CD8-positive, alpha-beta memory T cell (primary cell): ENCODE results near the gene HEXA. TPM values are rescaled to one million over a fixed set of nuclear protein-coding genes. Genes with fewer than 3 reads are reported as not detected.
"Not testable (repeated sequence)": the region's sequence is repeated elsewhere in the genome, so short reads cannot be mapped to it uniquely, and the experiment has no call there.

Experiments used
- CTCF ChIA-PET: fragments of 350-600 bp; sonication (Branson Sonifier 250); formaldehyde crosslinking; loops from one replicate; lab custom pipeline; 2021; ENCODE audit warnings: antibody characterized with exemption; lab: Charles Lee
- POLR2A ChIA-PET: fragments of 350-600 bp; sonication (Branson Sonifier 250); formaldehyde crosslinking; loops from one replicate; lab custom pipeline; 2021; ENCODE audit warnings: antibody characterized with exemption; lab: Charles Lee
- DNase-seq, 5 donors: peaks; one replicate each; pipeline versions ENCODE4 v3.0.0 to v3.0.0-alpha.2; 2020 to 2022; ENCODE audit warnings: mixed read lengths in 1 of 5
- H3K27ac ChIP-seq: one replicate; pipeline ENCODE4 v1.7.0; 2013; ENCODE audit warnings: low read depth, mild to moderate bottlenecking, low read length, moderate library complexity
- H3K27me3 ChIP-seq: 2 replicates; pipeline ENCODE4 v1.7.0; 2013; ENCODE audit warnings: low read length, mild to moderate bottlenecking; ENCODE audit not compliant: insufficient read depth, poor library complexity, severe bottlenecking
- H3K36me3 ChIP-seq: 2 replicates; pipeline ENCODE4 v1.7.0; 2013; ENCODE audit warnings: mild to moderate bottlenecking, low read length, moderate library complexity; ENCODE audit not compliant: insufficient read depth
- H3K4me1 ChIP-seq: 2 replicates; pipeline ENCODE4 v1.7.0; 2013; ENCODE audit warnings: mild to moderate bottlenecking, low read length, moderate library complexity; ENCODE audit not compliant: insufficient read depth
- H3K4me3 ChIP-seq: 2 replicates; pipeline ENCODE4 v1.7.0; 2013; ENCODE audit warnings: mild to moderate bottlenecking, low read length
- H3K9me3 ChIP-seq: 2 replicates; pipeline ENCODE4 v1.7.0; 2013; ENCODE audit warnings: mild to moderate bottlenecking, low read length
- H3K27ac Mint-ChIP-seq, 8 donors: one replicate each; pipeline ENCODE4 v1.8.0; 2020 to 2021; ENCODE audit warnings: mixed read lengths in 8 of 8, mild to moderate bottlenecking in 6 of 8, inconsistent platforms in 3 of 8, moderate library complexity in 3 of 8
- H3K27me3 Mint-ChIP-seq, 2 donors: one replicate each; pipeline ENCODE4 v1.8.0; 2020 to 2021; ENCODE audit warnings: mixed read lengths in 2 of 2, mild to moderate bottlenecking in 1 of 2, moderate library complexity in 1 of 2
- H3K36me3 Mint-ChIP-seq, 3 donors: one replicate each; pipeline ENCODE4 v1.8.0; 2020 to 2021; ENCODE audit warnings: mixed read lengths in 3 of 3, inconsistent platforms in 1 of 3, mild to moderate bottlenecking in 1 of 3
- H3K4me1 Mint-ChIP-seq, 3 donors: one replicate each; pipeline ENCODE4 v1.8.0; 2020 to 2021; ENCODE audit warnings: mixed read lengths in 3 of 3, inconsistent platforms in 1 of 3, mild to moderate bottlenecking in 1 of 3
- H3K4me3 Mint-ChIP-seq, 7 donors: one replicate each; pipeline ENCODE4 v1.8.0; 2020 to 2021; ENCODE audit warnings: mixed read lengths in 7 of 7, mild to moderate bottlenecking in 6 of 7, moderate library complexity in 4 of 7, inconsistent platforms in 2 of 7
- H3K9me3 Mint-ChIP-seq, 5 donors: one replicate each; pipeline ENCODE4 v1.8.0; 2020 to 2022; ENCODE audit warnings: mixed read lengths in 5 of 5, mild to moderate bottlenecking in 3 of 5, moderate library complexity in 2 of 5, inconsistent platforms in 1 of 5
- polyA plus RNA-seq: library from polyadenylated mRNA; unstranded; fragments of 300-500 nt; fragmentation: Illumina TruSeq; gene quantifications from one replicate; pipeline ENCODE4 v1.2.3, GENCODE V29; 2021
- total RNA-seq, 2 experiments: library from RNA; stranded (reverse); gene quantifications; one replicate each; pipeline ENCODE4 v1.2.3, GENCODE V29; 2021

The HEXA gene
- total and polyA plus RNA-seq, 3 experiments from 2014 or later, result 75.0 to 83.0 (median 80.5) TPM

DNA sequence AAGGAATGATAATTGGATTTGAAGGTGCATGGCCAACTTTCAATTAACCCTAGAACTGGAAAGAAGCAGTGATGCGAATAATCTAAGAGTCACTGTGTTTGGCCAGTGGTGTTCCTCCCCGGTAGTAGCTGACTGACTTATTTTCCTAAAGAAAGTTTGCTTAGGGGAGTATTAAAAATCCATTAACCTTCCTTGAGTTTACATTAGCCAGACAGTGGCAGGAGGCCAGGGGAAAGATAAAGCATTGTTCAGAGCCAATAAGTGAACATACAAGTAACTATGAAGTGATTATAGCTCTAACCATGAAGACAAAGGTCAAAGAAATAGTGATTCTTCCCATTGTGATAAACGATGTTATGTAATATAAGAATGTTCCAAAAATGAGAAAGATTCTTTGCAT lies 13.4 kb upstream of the HEXA start:
- no peak for DNase-seq
- Histone ChIP-seq H3K4me3 (no peak overlapping the region), H3K27me3 (no peaks in the 10 kb centered on the region), H3K4me1 (no peaks in the 10 kb centered on the region), H3K9me3 (no peaks in the 10 kb centered on the region), H3K27ac (no peak overlapping the region), H3K36me3 (no peaks in the 10 kb centered on the region)
- Mint-ChIP-seq H3K27me3 (peaks cover 6 to 24% of the 10 kb centered on the region in 2 donors), H3K9me3 (no peaks in the 10 kb centered on the region), H3K4me1 (no peaks in the 10 kb centered on the region), H3K36me3 (no peaks in the 10 kb centered on the region), H3K27ac (no peak overlapping the region), H3K4me3 (no peak overlapping the region)
- ChIA-PET CTCF (no interaction called here), POLR2A (no interaction called here)

DNA sequence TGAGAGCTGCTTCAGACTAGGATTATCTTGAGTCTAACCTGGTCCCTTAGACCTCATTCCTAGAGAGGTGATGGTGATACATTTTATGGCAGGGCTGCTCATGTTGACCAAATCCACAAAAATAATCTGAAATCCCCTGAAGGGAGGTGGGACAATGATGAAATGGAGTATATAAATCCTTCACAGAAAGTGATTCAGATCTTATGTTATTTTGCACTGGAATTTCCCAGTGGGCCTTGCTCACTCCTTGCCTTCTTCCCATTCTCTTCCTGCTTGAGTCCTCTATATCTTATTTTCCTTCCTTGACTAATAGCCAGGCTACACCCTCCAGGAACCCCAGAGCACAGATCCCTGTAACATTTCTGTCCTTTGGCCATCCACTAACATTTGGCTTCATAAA lies 11.9 kb upstream of the HEXA start:
- H3K36me3 Mint-ChIP-seq, result no peaks in the 10 kb centered on the region
- CTCF ChIA-PET, result no interaction called here
- no peak overlapping the region for H3K4me3 ChIP-seq

DNA sequence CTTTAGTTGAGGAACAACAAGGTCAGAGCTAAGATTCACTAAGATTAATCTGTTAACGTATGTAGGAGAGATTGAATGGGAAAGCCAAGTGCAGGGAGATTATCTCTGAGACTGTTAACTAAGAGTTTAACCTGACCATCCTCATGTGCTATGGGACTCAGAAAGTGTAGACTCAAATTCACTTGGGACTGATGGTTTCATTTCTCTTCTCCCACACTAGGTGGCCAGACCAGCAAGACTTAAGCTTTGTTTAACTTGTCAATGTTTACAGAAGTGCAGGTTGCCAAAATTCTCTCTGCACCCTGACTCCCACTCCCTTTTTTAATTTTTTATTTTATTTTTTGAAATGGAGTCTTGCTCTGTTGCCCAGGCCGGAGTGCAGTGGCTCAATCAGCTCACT lies 6.3 kb upstream of the HEXA start:
- Mint-ChIP-seq H3K4me3 (no peak overlapping the region), H3K4me1 (peaks cover 0 to 14% (median 8%) of the 10 kb centered on the region in 3 donors), H3K27ac (no peak overlapping the region), H3K9me3 (no peaks in the 10 kb centered on the region), H3K27me3 (peaks cover 5 to 16% of the 10 kb centered on the region in 2 donors), H3K36me3 (no peaks in the 10 kb centered on the region)
- ChIA-PET POLR2A (interaction anchor here (0.7 kb wide), 1 partner anchor 645 kb away, joined by 8 read pairs; no protein-coding TSS in a partner anchor), CTCF (interaction anchor here (0.7 kb wide), 1 partner anchor 627 kb away, joined by 3 read pairs; no protein-coding TSS in a partner anchor)
- peaks cover 5% of the 10 kb centered on the region for H3K4me1 ChIP-seq
- no peak overlapping the region for H3K27ac ChIP-seq
- no peaks in the 10 kb centered on the region for H3K36me3 ChIP-seq
- no peak overlapping the region for H3K4me3 ChIP-seq
- no peaks in the 10 kb centered on the region for H3K9me3 ChIP-seq
- no peaks in the 10 kb centered on the region for H3K27me3 ChIP-seq
- DNase-seq, result no peak

More for the DNA sequence above, 11.9 kb upstream of the HEXA start:
- H3K36me3 ChIP-seq, result no peaks in the 10 kb centered on the region
- Mint-ChIP-seq H3K4me3 (no peak overlapping the region), H3K27me3 (peaks cover 7 to 25% of the 10 kb centered on the region in 2 donors), H3K27ac (no peak overlapping the region), H3K9me3 (no peaks in the 10 kb centered on the region), H3K4me1 (no peaks in the 10 kb centered on the region)
- DNase-seq, result no peak
- no peak overlapping the region for H3K27ac ChIP-seq
- H3K27me3 ChIP-seq, result no peaks in the 10 kb centered on the region
- no peaks in the 10 kb centered on the region for H3K4me1 ChIP-seq
- H3K9me3 ChIP-seq, result no peaks in the 10 kb centered on the region
- POLR2A ChIA-PET, result no interaction called here

DNA sequence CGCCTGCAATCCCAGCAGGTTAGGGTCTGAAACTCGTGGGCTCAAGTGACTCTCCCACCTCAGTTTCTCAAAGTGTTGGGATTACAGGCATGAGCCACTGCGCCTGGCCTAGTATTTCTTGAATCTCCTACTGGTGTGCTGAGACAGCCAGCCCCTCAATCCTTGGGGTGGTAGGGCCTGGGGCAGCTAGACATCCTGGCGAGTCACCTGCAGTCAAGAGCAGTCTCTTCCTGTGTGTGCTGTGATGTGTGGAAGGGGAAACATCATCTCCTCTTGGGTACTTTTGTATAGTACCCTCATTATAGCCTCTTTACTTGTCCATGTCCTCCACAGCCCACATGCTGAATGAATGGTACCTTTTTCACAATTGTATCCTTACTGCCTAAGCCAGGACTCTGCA lies 4.9 kb upstream of the HEXA start:
- H3K36me3 ChIP-seq, result no peaks in the 10 kb centered on the region
- no peaks in the 10 kb centered on the region for H3K27me3 ChIP-seq
- Mint-ChIP-seq H3K9me3 (no peaks in the 10 kb centered on the region), H3K4me1 (peaks cover 11 to 26% (median 20%) of the 10 kb centered on the region in 3 donors), H3K27ac (no peak overlapping the region), H3K27me3 (peaks cover 12 to 16% of the 10 kb centered on the region in 2 donors), H3K36me3 (peaks cover 0 to 7% (median 0%) of the 10 kb centered on the region in 3 donors), H3K4me3 (no peak overlapping the region)
- no peak overlapping the region for H3K27ac ChIP-seq
- no peak overlapping the region for H3K4me3 ChIP-seq
- H3K4me1 ChIP-seq, result peaks cover 14% of the 10 kb centered on the region
- ChIA-PET CTCF (no interaction called here), POLR2A (no interaction called here)
- no peaks in the 10 kb centered on the region for H3K9me3 ChIP-seq
- DNase-seq, result no peak

DNA sequence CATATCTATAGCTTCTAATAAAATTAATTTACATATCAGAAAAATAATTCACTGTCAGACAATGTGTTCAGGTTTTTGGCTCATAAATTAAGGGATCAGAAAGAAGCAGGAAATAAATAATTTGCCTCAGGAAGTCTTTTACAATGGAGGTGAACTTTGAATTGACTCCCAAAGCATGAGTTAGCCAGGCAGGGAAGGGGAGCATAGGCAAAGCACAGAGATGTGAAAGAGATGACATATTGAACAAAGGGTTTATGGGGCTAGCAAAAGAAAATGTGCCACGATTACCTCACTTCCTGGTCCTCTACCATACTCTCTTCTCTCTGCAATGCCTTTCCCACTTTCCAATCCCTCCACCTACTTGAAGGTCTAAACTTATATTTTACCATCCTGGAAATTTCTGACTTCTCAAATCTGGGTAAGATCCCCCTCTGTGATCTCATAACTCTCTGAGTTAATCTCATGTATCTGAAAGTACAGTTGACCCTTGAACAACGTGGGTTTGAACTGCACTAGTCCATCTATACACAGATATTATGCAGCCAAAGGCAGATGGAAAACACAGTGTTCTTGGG lies 4.1 kb upstream of the HEXA start:
- Histone ChIP-seq H3K4me1 (peaks cover 19% of the 10 kb centered on the region), H3K27me3 (no peaks in the 10 kb centered on the region), H3K4me3 (no peak overlapping the region), H3K9me3 (no peaks in the 10 kb centered on the region), H3K36me3 (no peaks in the 10 kb centered on the region), H3K27ac (no peak overlapping the region)
- Mint-ChIP-seq H3K4me1 (peaks cover 19 to 34% (median 28%) of the 10 kb centered on the region in 3 donors), H3K4me3 (peak overlapping the region in 1 of 7 donors; percentile 40), H3K36me3 (peaks cover 0 to 12% (median 0%) of the 10 kb centered on the region in 3 donors), H3K27me3 (peaks cover 9 to 11% of the 10 kb centered on the region in 2 donors), H3K27ac (peak overlapping the region in 4 of 8 donors; percentile 0 to 73 (median 43)), H3K9me3 (no peaks in the 10 kb centered on the region)
- no peak for DNase-seq
- ChIA-PET CTCF (no interaction called here), POLR2A (no interaction called here)

DNA sequence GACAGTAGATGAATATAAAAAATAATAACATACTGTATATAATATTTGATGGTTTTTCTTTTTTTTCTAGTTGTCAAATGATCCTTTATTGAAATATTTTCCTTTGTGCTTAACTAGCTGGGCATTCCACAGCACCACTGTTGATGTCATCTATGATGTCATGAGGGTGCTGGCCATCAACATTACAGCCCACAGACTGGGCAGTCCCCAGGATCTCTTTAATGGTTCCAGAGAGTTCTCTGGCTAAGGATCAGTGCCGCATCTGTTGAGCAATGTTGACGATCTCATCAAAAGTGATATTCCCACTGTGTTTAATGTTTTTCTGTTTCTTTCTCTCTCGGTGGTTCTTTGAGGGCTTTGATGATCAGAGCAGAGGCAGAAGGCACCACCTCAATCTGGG lies 3.3 kb upstream of the HEXA start:
- H3K27me3 Mint-ChIP-seq, result peaks cover 4 to 14% of the 10 kb centered on the region in 2 donors
- POLR2A ChIA-PET, CTCF ChIA-PET, H3K4me3 ChIP-seq, H3K27ac ChIP-seq, H3K9me3 Mint-ChIP-seq, H3K27me3 ChIP-seq, DNase-seq, H3K36me3 ChIP-seq, H3K9me3 ChIP-seq: not testable (repeated sequence)
- peak overlapping the region in 1 of 8 donors; percentile 11 for H3K27ac Mint-ChIP-seq
- peaks cover 27% of the 10 kb centered on the region for H3K4me1 ChIP-seq
- H3K4me1 Mint-ChIP-seq, result peaks cover 28 to 42% (median 37%) of the 10 kb centered on the region in 3 donors
- H3K36me3 Mint-ChIP-seq, result peaks cover 0 to 12% (median 0%) of the 10 kb centered on the region in 3 donors
- peak overlapping the region in 1 of 7 donors; percentile 43 for H3K4me3 Mint-ChIP-seq

DNA sequence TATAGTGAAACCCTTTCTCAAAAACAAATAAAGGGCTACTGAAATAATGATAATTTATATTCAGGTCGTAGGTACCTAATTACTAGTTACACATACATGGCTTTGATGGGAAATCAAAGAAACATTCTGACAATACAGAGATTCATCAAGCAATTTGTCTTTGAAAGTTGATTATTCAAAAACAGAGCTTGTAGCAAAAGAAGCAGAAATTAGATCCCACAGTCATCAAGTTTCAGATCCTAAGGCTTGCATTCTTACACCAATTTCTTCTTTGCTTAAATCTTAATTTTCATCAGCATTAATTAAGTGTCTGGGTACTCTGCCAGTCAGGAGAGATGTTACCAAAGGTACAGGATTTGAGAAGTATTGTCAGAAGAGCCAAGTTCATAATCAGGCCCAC lies 1.5 kb upstream of the HEXA start:
- Mint-ChIP-seq H3K36me3 (peaks cover 0 to 18% (median 0%) of the 10 kb centered on the region in 3 donors), H3K9me3 (no peaks in the 10 kb centered on the region), H3K27ac (peak overlapping the region; percentile 2 to 97 (median 68)), H3K4me1 (peaks cover 40 to 59% (median 52%) of the 10 kb centered on the region in 3 donors), H3K27me3 (peaks cover 0 to 12% of the 10 kb centered on the region in 2 donors), H3K4me3 (peak overlapping the region in 1 of 7 donors; percentile 43)
- no peak for DNase-seq
- Histone ChIP-seq H3K4me1 (peaks cover 29% of the 10 kb centered on the region), H3K27me3 (no peaks in the 10 kb centered on the region), H3K4me3 (no peak overlapping the region), H3K9me3 (no peaks in the 10 kb centered on the region), H3K36me3 (no peaks in the 10 kb centered on the region), H3K27ac (no peak overlapping the region)
- CTCF ChIA-PET, result interaction anchor here (1.2 kb wide), 1 partner anchor 8 kb away, joined by 3 read pairs; no protein-coding TSS in a partner anchor
- POLR2A ChIA-PET, result interaction anchor here (1.0 to 1.6 kb wide), 2 partner anchors 64 to 96 kb away, joined by 3 to 7 read pairs; partner anchors contain the start of gene ARIH1

DNA sequence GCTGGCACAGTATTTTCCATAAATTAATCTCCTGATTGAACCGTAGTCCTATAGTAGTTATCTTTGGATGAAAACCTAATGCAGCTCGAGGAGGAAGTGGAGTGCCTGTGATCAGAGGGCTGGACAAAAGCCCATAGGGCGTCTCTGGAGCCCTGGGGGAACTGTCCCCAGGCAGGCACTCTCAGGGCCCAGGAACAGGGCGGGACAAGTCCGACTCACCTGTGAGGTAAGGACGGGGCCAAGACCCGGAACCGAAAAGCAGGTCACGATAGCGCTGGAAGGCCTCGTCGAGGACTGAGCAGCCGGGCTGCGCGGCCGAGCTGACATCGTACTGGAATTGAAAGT lies 341 bp downstream of the HEXA start:
- POLR2A ChIA-PET, result interaction anchor here (0.7 to 2.0 kb wide), 5 partner anchors 86 to 257 kb away, joined by 4 to 34 read pairs (median 7); partner anchors contain the start of genes ARIH1, MYO9A, PKM and SENP8
- Mint-ChIP-seq H3K9me3 (no peaks in the 10 kb centered on the region), H3K4me3 (peak overlapping the region; percentile 89 to 96 (median 93)), H3K27ac (peak overlapping the region; percentile 95 to 99 (median 97)), H3K27me3 (peaks cover 0 to 12% of the 10 kb centered on the region in 2 donors), H3K36me3 (peaks cover 0 to 29% (median 3%) of the 10 kb centered on the region in 3 donors), H3K4me1 (peaks cover 50 to 68% (median 61%) of the 10 kb centered on the region in 3 donors)
- Histone ChIP-seq H3K9me3 (no peaks in the 10 kb centered on the region), H3K27me3 (no peaks in the 10 kb centered on the region), H3K4me1 (peaks cover 29% of the 10 kb centered on the region), H3K4me3 (peak overlapping the region; percentile 80), H3K27ac (peak overlapping the region; percentile 88), H3K36me3 (no peaks in the 10 kb centered on the region)
- DNase-seq, result no peak
- CTCF ChIA-PET, result interaction anchor here (1.0 to 1.9 kb wide), 7 partner anchors 9 to 151 kb away, joined by 3 to 6 read pairs (median 4); no protein-coding TSS in a partner anchor
